ENCODE measurements around the gene MOSMO. TPM values are rescaled to one million over a fixed set of nuclear protein-coding genes. Genes with fewer than 3 reads are reported as not detected.

Gene MOSMO
- total and polyA plus RNA-seq, 2 of the 4 experiments (the other 2 are of a cell fraction): 10.5 to 16.0 TPM

GRCh38 chr16:22132801-22133200 is 124.9 kb downstream of the MOSMO start:
- in situ Hi-C loops (cut with MboI; ENCODE audit: low sequenced_read_pairs): no loop called here
- no peaks in the 10 kb centered on the region for H3K4me1 ChIP-seq (ENCODE audit: control insufficient read depth, insufficient read depth, low read length)
- no peak overlapping the region for H2BK15ac ChIP-seq (ENCODE audit: low read depth, low read length)
- dilution Hi-C loops (cut with HindIII; ENCODE audit: low sequenced_read_pairs, unreplicated experiment): no loop called here
- H3K79me1 ChIP-seq (ENCODE audit: low read depth in 1 of 2, low read length in 2 of 2): no peaks in the 10 kb centered on the region
- no peak overlapping the region for H2BK20ac ChIP-seq (ENCODE audit: low read depth, low read length)
- no peaks in the 10 kb centered on the region for H3K36me3 ChIP-seq (ENCODE audit: control insufficient read depth, insufficient read depth, low read length)
- no peak overlapping the region for H3K4me2 ChIP-seq (ENCODE audit: low read depth, low read length)
- no peak for ATAC-seq (ENCODE audit: low read depth)
- H3K9me3 ChIP-seq (ENCODE audit: control insufficient read depth, insufficient read depth, low read length): no peaks in the 10 kb centered on the region
- CTCF ChIA-PET: interaction anchor here (0.5 to 1.8 kb wide), 3 partner anchors 9 to 56 kb away, joined by 3 to 6 read pairs (median 3); no protein-coding TSS in a partner anchor
- no peak overlapping the region for H3K14ac ChIP-seq (replicated peaks; ENCODE audit: low read depth, low read length)
- H2AFZ ChIP-seq (replicated peaks; ENCODE audit: low read length, poor library complexity): no peak overlapping the region
- H4K91ac ChIP-seq (ENCODE audit: insufficient read depth, low read depth, low read length): no peak overlapping the region
- no peak overlapping the region for H2AK9ac ChIP-seq (replicated peaks; ENCODE audit: low read depth, low read length, poor library complexity)
- no peak overlapping the region for H2BK120ac ChIP-seq (ENCODE audit: low read depth, low read length)
- no peak overlapping the region for H3K18ac ChIP-seq (ENCODE audit: low read depth, low read length)
- TF ChIP-seq USF2 (IDR thresholded peaks at IDR 0.05; ENCODE audit: low read depth, low read length) (no peak), CEBPB (IDR thresholded peaks at IDR 0.05; ENCODE audit: low read depth, low read length) (no peak), NFE2L2 (IDR thresholded peaks at IDR 0.05; ENCODE audit: low read depth, low read length) (no peak), RAD21 (IDR thresholded peaks at IDR 0.05; ENCODE audit: low read length) (no peak), SMC3 (IDR thresholded peaks at IDR 0.05; ENCODE audit: low read depth, low read length) (no peak), POLR2A (IDR thresholded peaks at IDR 0.05; ENCODE audit: low read depth, low read length) (no peak), MAZ (IDR thresholded peaks at IDR 0.05; ENCODE audit: borderline replicate concordance, low read depth, low read length) (no peak), ELK1 (IDR thresholded peaks at IDR 0.05; ENCODE audit: borderline replicate concordance, low read depth, low read length) (no peak), CHD1 (IDR thresholded peaks at IDR 0.05; ENCODE audit: low read depth, low read length) (no peak), BHLHE40 (IDR thresholded peaks at IDR 0.05; ENCODE audit: low read depth, low read length) (no peak), RFX5 (IDR thresholded peaks at IDR 0.05; ENCODE audit: low read depth, low read length) (no peak), MXI1 (IDR thresholded peaks at IDR 0.05; ENCODE audit: borderline replicate concordance, low read depth, low read length) (no peak)
- no peaks in the 10 kb centered on the region for H4K20me1 ChIP-seq (ENCODE audit: insufficient read depth, low read length)
- POLR2A ChIA-PET (ENCODE audit: unreplicated experiment): no interaction called here
- no peak overlapping the region for H3K4ac ChIP-seq (ENCODE audit: low read depth, low read length)
- H3K4me3 ChIP-seq (ENCODE audit: insufficient read depth, low read depth, low read length): no peak overlapping the region
- 86% methylated on average over 5 of the region's 10 CpGs; no CpG with 5 or more reads in 1 of the 2 experiments for WGBS, 2 experiments (ENCODE audit: extremely low coverage in 2 of 2, insufficient read length in 1 of 2)
- peaks cover 13% of the 10 kb centered on the region for H3K27me3 ChIP-seq (ENCODE audit: control insufficient read depth, insufficient read depth, low read length)
- H2AK5ac ChIP-seq (ENCODE audit: low read depth, low read length): no peak overlapping the region
- H3K9me1 ChIP-seq (ENCODE audit: insufficient read depth, low read length): no peaks in the 10 kb centered on the region
- H3K23ac ChIP-seq (ENCODE audit: low read depth, low read length): no peak overlapping the region
- BruUV-seq (replicated peaks): no TSS peak
- intact Hi-C loops (cut with micrococcal nuclease): no loop called here
- H3K9ac ChIP-seq (ENCODE audit: low read depth, low read length): no peak overlapping the region
- no peak overlapping the region for H2BK5ac ChIP-seq (ENCODE audit: low read depth, low read length, poor library complexity, severe bottlenecking)
- no peak overlapping the region for H3K56ac ChIP-seq (ENCODE audit: extremely low read depth, insufficient read depth, low read length)
- H4K8ac ChIP-seq (ENCODE audit: low read depth in 2 of 2, low read length in 2 of 2): no peak overlapping the region
- no peak for DNase-seq
- H3K27ac ChIP-seq (ENCODE audit: insufficient read depth, low read length): no peak overlapping the region
- H4K5ac ChIP-seq (ENCODE audit: low read depth, low read length): no peak overlapping the region
